Spleen (tissue), 7 donors: ENCODE data around the gene TECTB.

Experiments
- CTCF ChIP-seq, 11 experiments: fragments of 200-600 bp in 7 of 11; fragments of 450-650 bp in 4 of 11; sonication (generic) in 4 of 11; IDR thresholded peaks in 8 of 11; conservative IDR thresholded peaks in 3 of 11; 1 replicate in 7 of 11; 2 replicates in 4 of 11; pipeline versions ENCODE4 v1.4.0 to v1.8.0; 2016 to 2021; ENCODE audit warnings: antibody characterized with exemption in 11 of 11, inconsistent platforms in 4 of 11, mild to moderate bottlenecking in 1 of 11
- POLR2A ChIP-seq, 3 donors: fragments of 450-650 bp; IDR thresholded peaks; one replicate each; pipeline ENCODE4 v1.5.1; 2017; ENCODE audit warnings: antibody characterized with exemption in 3 of 3, mild to moderate bottlenecking in 1 of 3
- POLR2AphosphoS5 ChIP-seq, 3 donors: sonication (generic); formaldehyde crosslinking; IDR thresholded peaks; one replicate each; pipeline ENCODE4 v1.5.1; 2017; ENCODE audit warnings: antibody characterized with exemption in 3 of 3
- donor health status: DM: no; HTN: no; CAD: no; lungs with moderate emphysema.
- donor health status: DM: no; HTN: no; CAD: no.
- donor health status: DM: no; HTN: no; CAD: no.

GRCh38 chr10:112307358-112308124 lies 24.3 kb downstream of the TECTB start:
- TF ChIP-seq POLR2AphosphoS5 (IDR thresholded peaks at IDR 0.05) (no peak), CTCF (IDR thresholded peaks at IDR 0.05 in 8 of 11, conservative IDR thresholded peaks at IDR 0.05 in 3 of 11) (peak in 9 of 11 experiments; percentile 14 to 73 (median 67)), POLR2A (IDR thresholded peaks at IDR 0.05) (no peak)
